GM21390 (cell line): ENCODE data around the gene DIAPH1.
A peak's percentile ranks its signal among the peaks of the same experiment; 100 is the strongest.

ENCODE experiments used
- ATAC-seq: cut with Tn5 transposase; IDR thresholded peaks from one replicate; pipeline ENCODE4 v1.9.1; 2021; ENCODE audit not compliant: unreplicated experiment

DIAPH1 gene

GRCh38 chr5:141508440-141508797 is 110.4 kb downstream of the DIAPH1 start:
- ATAC-seq = no peak

- ATAC-seq = peak; percentile 48
Observed at GRCh38 chr5:141507387-141508091, 111.3 kb downstream of the DIAPH1 start.

- ATAC-seq = no peak
Observed at GRCh38 chr5:141506381-141507155, 112.2 kb downstream of the DIAPH1 start.

- no peak for ATAC-seq
Observed at GRCh38 chr5:141504216-141504615, 114.6 kb downstream of the DIAPH1 start.

GRCh38 chr5:141503681-141504080 is 115.1 kb downstream of the DIAPH1 start:
- no peak for ATAC-seq

GRCh38 chr5:141501761-141502160 is 117.0 kb downstream of the DIAPH1 start:
- ATAC-seq = no peak

- ATAC-seq = no peak
Observed at GRCh38 chr5:141496038-141496437, 122.8 kb downstream of the DIAPH1 start.

- ATAC-seq = no peak
Observed at GRCh38 chr5:141495453-141495811, 123.4 kb downstream of the DIAPH1 start.

- no peak for ATAC-seq
Observed at GRCh38 chr5:141494761-141495452, 123.9 kb downstream of the DIAPH1 start.

GRCh38 chr5:141493500-141494422 is 125.0 kb downstream of the DIAPH1 start:
- ATAC-seq = no peak

- peak; percentile 53 for ATAC-seq
Observed at GRCh38 chr5:141492168-141492885, 126.5 kb downstream of the DIAPH1 start.

- peak; percentile 23 for ATAC-seq
Observed at GRCh38 chr5:141491323-141492167, 127.3 kb downstream of the DIAPH1 start.

- ATAC-seq = no peak
Observed at GRCh38 chr5:141490771-141491170, 128.0 kb downstream of the DIAPH1 start.

GRCh38 chr5:141490271-141490670 is 128.5 kb downstream of the DIAPH1 start:
- ATAC-seq = no peak

- no peak for ATAC-seq
Observed at GRCh38 chr5:141489841-141490240, 129.0 kb downstream of the DIAPH1 start.

- ATAC-seq = no peak
Observed at GRCh38 chr5:141488591-141489561, 129.9 kb downstream of the DIAPH1 start, which contains the start of gene PCDHGC5. PCDHGC5 (plus strand) TSS chr5:141489081; CDS start chr5:141489241, 160 bp downstream.

GRCh38 chr5:141487131-141487530 is 131.7 kb downstream of the DIAPH1 start:
- no peak for ATAC-seq

GRCh38 chr5:141486091-141486490 is 132.7 kb downstream of the DIAPH1 start:
- no peak for ATAC-seq
